Activated gamma-delta T cell (primary cell): ENCODE measurements around the gene TEX14.

Source experiments
- DNase-seq: peaks from one replicate; lab custom pipeline; 2025; lab: John Stamatoyannopoulos, UW

TEX14 gene

GRCh38 chr17:58648236-58648635 is 43.6 kb downstream of the TEX14 start:
- no peak for DNase-seq

GRCh38 chr17:58643147-58643546 is 48.7 kb downstream of the TEX14 start:
- DNase-seq, result no peak

GRCh38 chr17:58641887-58642311 is 49.9 kb downstream of the TEX14 start:
- no peak for DNase-seq

GRCh38 chr17:58640202-58640601 is 51.6 kb downstream of the TEX14 start:
- no peak for DNase-seq

- no peak for DNase-seq
Measured at GRCh38 chr17:58639681-58640080, 52.2 kb downstream of the TEX14 start.

GRCh38 chr17:58637011-58637570 is 54.8 kb downstream of the TEX14 start:
- no peak for DNase-seq

GRCh38 chr17:58632324-58633314 is 59.2 kb downstream of the TEX14 start:
- DNase-seq, result no peak

GRCh38 chr17:58631523-58632323 is 60.1 kb downstream of the TEX14 start:
- peak; percentile 69 for DNase-seq

- DNase-seq, result no peak
Measured at GRCh38 chr17:58630883-58631522, 60.8 kb downstream of the TEX14 start.

- no peak for DNase-seq
Measured at GRCh38 chr17:58626905-58627304, 64.9 kb downstream of the TEX14 start.

- no peak for DNase-seq
Measured at GRCh38 chr17:58624751-58625150, 67.1 kb downstream of the TEX14 start.

GRCh38 chr17:58621174-58621573 is 70.7 kb downstream of the TEX14 start:
- no peak for DNase-seq

GRCh38 chr17:58618336-58618735 is 73.5 kb downstream of the TEX14 start:
- DNase-seq, result no peak

GRCh38 chr17:58617563-58617962 is 74.3 kb downstream of the TEX14 start:
- no peak for DNase-seq

GRCh38 chr17:58615768-58616659 is 75.8 kb downstream of the TEX14 start:
- no peak for DNase-seq

- no peak for DNase-seq
Measured at GRCh38 chr17:58614859-58615459, 76.9 kb downstream of the TEX14 start.

- DNase-seq, result no peak
Measured at GRCh38 chr17:58611331-58611730, 80.5 kb downstream of the TEX14 start.

- no peak for DNase-seq
Measured at GRCh38 chr17:58606934-58607333, 84.9 kb downstream of the TEX14 start.

- DNase-seq, result no peak
Measured at GRCh38 chr17:58605986-58606385, 85.9 kb downstream of the TEX14 start.

GRCh38 chr17:58605470-58605869 is 86.4 kb downstream of the TEX14 start:
- DNase-seq, result no peak
